ENCODE data around the gene NMT1.

NMT1 gene

GRCh38 chr17:45086391-45086790 lies 25.3 kb downstream of the NMT1 start:
- no peaks in the 10 kb centered on the region for H3K9me3 ChIP-seq (ENCODE audit: control insufficient read depth, insufficient read depth, low read length)
- no peak overlapping the region for H3K27ac ChIP-seq (ENCODE audit: low read length)
- H3K36me3 ChIP-seq (ENCODE audit: control insufficient read depth, insufficient read depth, low read length) = peaks cover 32% of the 10 kb centered on the region
- H3K4me3 ChIP-seq (ENCODE audit: low read length) = no peak overlapping the region
- no CpG with 5 or more reads among the region's 4 CpGs for WGBS (ENCODE audit: insufficient coverage, insufficient read length)
- peaks cover 2% of the 10 kb centered on the region; the same call in 1 of the 2 replicates for H3K4me1 ChIP-seq (ENCODE audit: control insufficient read depth, insufficient read depth, low read length)
- H3K27me3 ChIP-seq (ENCODE audit: control insufficient read depth, insufficient read depth, low read length) = no peaks in the 10 kb centered on the region
- DNase-seq (ENCODE audit: low read depth, low spot score) = no peak

- Histone ChIP-seq H3K27ac (ENCODE audit: low read length) (no peak overlapping the region), H3K4me1 (ENCODE audit: control insufficient read depth, insufficient read depth, low read length) (peaks cover 2% of the 10 kb centered on the region; the same call in 1 of the 2 replicates)
- WGBS (ENCODE audit: insufficient coverage, insufficient read length) = no CpG with 5 or more reads among the region's 6 CpGs
Observed at GRCh38 chr17:45086865-45087503, 25.9 kb downstream of the NMT1 start.

GRCh38 chr17:45087504-45087975 lies 26.4 kb downstream of the NMT1 start:
- H3K27ac ChIP-seq (ENCODE audit: low read length) = no peak overlapping the region
- H3K36me3 ChIP-seq (ENCODE audit: control insufficient read depth, insufficient read depth, low read length) = peaks cover 28% of the 10 kb centered on the region
- H3K4me1 ChIP-seq (ENCODE audit: control insufficient read depth, insufficient read depth, low read length) = peaks cover 2% of the 10 kb centered on the region; the same call in 1 of the 2 replicates
- H3K27me3 ChIP-seq (ENCODE audit: control insufficient read depth, insufficient read depth, low read length) = no peaks in the 10 kb centered on the region
- WGBS (ENCODE audit: insufficient coverage, insufficient read length) = no CpG with 5 or more reads among the region's 3 CpGs
- DNase-seq (ENCODE audit: low read depth, low spot score) = no peak
- H3K4me3 ChIP-seq (ENCODE audit: low read length) = no peak overlapping the region
- no peaks in the 10 kb centered on the region for H3K9me3 ChIP-seq (ENCODE audit: control insufficient read depth, insufficient read depth, low read length)

More at GRCh38 chr17:45086865-45087503, 25.9 kb downstream of the NMT1 start:
- H3K4me3 ChIP-seq (ENCODE audit: low read length) = no peak overlapping the region
- no peaks in the 10 kb centered on the region for H3K9me3 ChIP-seq (ENCODE audit: control insufficient read depth, insufficient read depth, low read length)
- no peak for DNase-seq (ENCODE audit: low read depth, low spot score)
- H3K36me3 ChIP-seq (ENCODE audit: control insufficient read depth, insufficient read depth, low read length) = peaks cover 28% of the 10 kb centered on the region
- no peaks in the 10 kb centered on the region for H3K27me3 ChIP-seq (ENCODE audit: control insufficient read depth, insufficient read depth, low read length)

DNA sequence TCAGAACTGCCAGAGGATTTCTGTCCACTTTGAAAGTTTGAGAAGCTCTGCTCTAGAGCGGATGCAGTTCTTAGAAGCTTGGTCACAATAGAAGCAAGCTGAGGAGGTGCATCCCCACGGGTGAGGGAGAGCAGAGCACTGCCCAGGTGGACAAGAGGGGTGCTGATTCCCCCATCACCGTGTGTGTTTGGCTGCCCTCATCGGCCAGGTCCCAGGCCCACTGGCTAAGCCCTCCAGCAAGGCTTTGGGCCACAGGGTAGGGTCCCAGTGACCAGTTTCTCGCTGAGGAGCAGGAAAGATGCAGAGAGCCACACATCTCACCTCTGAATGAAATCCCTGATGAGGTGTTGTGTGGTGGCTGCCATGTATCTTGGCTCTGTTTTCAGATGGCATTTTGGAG lies 26.9 kb downstream of the NMT1 start:
- peaks cover 29% of the 10 kb centered on the region for H3K36me3 ChIP-seq (ENCODE audit: control insufficient read depth, insufficient read depth, low read length)
- no peak overlapping the region for H3K27ac ChIP-seq (ENCODE audit: low read length)
- DNase-seq (ENCODE audit: low read depth, low spot score) = no peak

DNA sequence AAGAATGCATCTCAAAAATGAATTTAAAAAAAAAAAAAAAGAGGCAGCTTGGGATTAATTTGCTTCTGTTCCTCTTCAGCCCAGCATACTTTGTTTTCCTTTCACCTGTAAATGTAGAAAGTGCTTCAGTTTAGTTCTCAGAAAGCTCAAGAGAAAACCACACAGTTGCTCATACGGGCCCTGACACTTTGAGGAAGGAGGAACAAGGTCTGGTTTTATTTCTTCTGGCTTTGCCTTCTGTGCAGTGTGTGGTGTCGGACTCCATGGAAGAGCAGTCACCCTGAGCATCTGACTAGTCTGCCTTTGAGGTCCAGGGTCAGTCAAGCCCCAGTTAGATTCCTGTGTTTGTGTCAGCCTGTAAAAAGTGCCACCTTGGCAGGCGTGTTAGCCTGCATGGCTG lies 27.6 kb downstream of the NMT1 start:
- no peaks in the 10 kb centered on the region for H3K9me3 ChIP-seq (ENCODE audit: control insufficient read depth, insufficient read depth, low read length)
- no peak for DNase-seq (ENCODE audit: low read depth, low spot score)
- H3K4me1 ChIP-seq (ENCODE audit: control insufficient read depth, insufficient read depth, low read length) = peaks cover 2% of the 10 kb centered on the region; the same call in 1 of the 2 replicates
- WGBS (ENCODE audit: insufficient coverage, insufficient read length) = no CpG with 5 or more reads among the region's 3 CpGs
- H3K27me3 ChIP-seq (ENCODE audit: control insufficient read depth, insufficient read depth, low read length) = no peaks in the 10 kb centered on the region
- no peak overlapping the region for H3K27ac ChIP-seq (ENCODE audit: low read length)
- peaks cover 34% of the 10 kb centered on the region for H3K36me3 ChIP-seq (ENCODE audit: control insufficient read depth, insufficient read depth, low read length)
- no peak overlapping the region for H3K4me3 ChIP-seq (ENCODE audit: low read length)

More for the DNA sequence above, 26.9 kb downstream of the NMT1 start:
- WGBS (ENCODE audit: insufficient coverage, insufficient read length) = no CpG with 5 or more reads among the region's 5 CpGs
- no peaks in the 10 kb centered on the region for H3K27me3 ChIP-seq (ENCODE audit: control insufficient read depth, insufficient read depth, low read length)
- H3K9me3 ChIP-seq (ENCODE audit: control insufficient read depth, insufficient read depth, low read length) = no peaks in the 10 kb centered on the region
- no peak overlapping the region for H3K4me3 ChIP-seq (ENCODE audit: low read length)
- peaks cover 2% of the 10 kb centered on the region; the same call in 1 of the 2 replicates for H3K4me1 ChIP-seq (ENCODE audit: control insufficient read depth, insufficient read depth, low read length)

DNA sequence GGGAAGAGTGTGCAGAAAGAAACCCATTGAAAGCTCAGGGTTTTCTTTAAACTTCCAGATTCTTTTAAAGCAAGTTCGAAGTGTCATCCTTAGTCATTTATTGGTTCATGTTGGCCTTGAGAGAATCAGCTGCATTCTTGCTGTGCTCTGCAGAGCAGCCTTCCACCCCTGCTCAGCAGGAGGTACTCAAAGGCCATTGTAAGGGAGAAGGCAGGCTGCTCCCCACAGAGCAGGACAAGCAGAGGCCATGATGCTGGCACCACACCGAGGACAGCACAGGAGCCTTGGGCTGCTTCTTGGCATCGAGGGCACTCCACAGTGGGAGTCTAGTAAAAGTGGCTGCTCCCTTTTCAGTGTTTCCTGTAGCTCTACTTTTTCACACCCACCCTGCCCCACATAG lies 29.6 kb downstream of the NMT1 start:
- no CpG with 5 or more reads among the region's 3 CpGs for WGBS (ENCODE audit: insufficient coverage, insufficient read length)
- Histone ChIP-seq H3K4me3 (ENCODE audit: low read length) (no peak overlapping the region), H3K27me3 (ENCODE audit: control insufficient read depth, insufficient read depth, low read length) (no peaks in the 10 kb centered on the region), H3K4me1 (ENCODE audit: control insufficient read depth, insufficient read depth, low read length) (peaks cover 2% of the 10 kb centered on the region; the same call in 1 of the 2 replicates), H3K9me3 (ENCODE audit: control insufficient read depth, insufficient read depth, low read length) (no peaks in the 10 kb centered on the region), H3K27ac (ENCODE audit: low read length) (no peak overlapping the region), H3K36me3 (ENCODE audit: control insufficient read depth, insufficient read depth, low read length) (peaks cover 33% of the 10 kb centered on the region)
- DNase-seq (ENCODE audit: low read depth, low spot score) = no peak

DNA sequence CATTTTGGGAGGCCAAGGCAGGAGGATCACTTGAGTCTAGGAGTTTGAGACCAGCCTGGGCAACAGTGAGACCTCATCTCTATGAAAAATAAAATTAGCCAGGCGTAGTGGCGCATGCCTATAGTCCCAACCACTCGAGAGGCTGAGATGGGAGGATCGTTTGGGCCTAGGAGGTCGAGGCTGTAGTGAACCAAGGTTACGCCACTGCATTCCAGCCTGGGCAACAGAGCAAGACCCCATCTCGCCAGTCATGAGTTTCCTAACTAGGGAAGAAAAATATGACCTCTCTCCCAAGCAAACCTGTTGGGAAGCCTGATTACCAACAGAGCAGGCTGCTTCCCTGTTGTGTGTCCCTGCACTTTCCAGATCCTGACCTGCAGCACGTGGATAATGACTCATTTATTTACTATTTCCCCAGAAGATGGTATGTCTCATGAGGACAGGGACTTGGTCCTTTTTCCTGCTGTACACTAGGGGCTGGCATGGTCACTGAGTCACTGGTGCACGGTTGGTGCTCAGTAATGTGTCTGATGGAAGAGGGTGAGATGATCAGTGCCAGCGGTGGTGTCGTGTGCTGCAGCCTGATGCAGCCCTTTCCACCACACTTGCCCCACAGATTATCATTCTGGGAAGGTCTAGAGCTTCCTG lies 30.8 kb downstream of the NMT1 start:
- Histone ChIP-seq H3K4me1 (ENCODE audit: control insufficient read depth, insufficient read depth, low read length) (peaks cover 2% of the 10 kb centered on the region; the same call in 1 of the 2 replicates), H3K36me3 (ENCODE audit: control insufficient read depth, insufficient read depth, low read length) (peaks cover 36% of the 10 kb centered on the region), H3K9me3 (ENCODE audit: control insufficient read depth, insufficient read depth, low read length) (no peaks in the 10 kb centered on the region), H3K27me3 (ENCODE audit: control insufficient read depth, insufficient read depth, low read length) (no peaks in the 10 kb centered on the region), H3K27ac (ENCODE audit: low read length) (no peak overlapping the region), H3K4me3 (ENCODE audit: low read length) (no peak overlapping the region)
- DNase-seq (ENCODE audit: low read depth, low spot score) = no peak
- WGBS (ENCODE audit: insufficient coverage, insufficient read length) = no CpG with 5 or more reads among the region's 11 CpGs

- Histone ChIP-seq H3K4me3 (ENCODE audit: low read length) (no peak overlapping the region), H3K9me3 (ENCODE audit: control insufficient read depth, insufficient read depth, low read length) (no peaks in the 10 kb centered on the region), H3K27me3 (ENCODE audit: control insufficient read depth, insufficient read depth, low read length) (no peaks in the 10 kb centered on the region), H3K4me1 (ENCODE audit: control insufficient read depth, insufficient read depth, low read length) (peaks cover 2% of the 10 kb centered on the region; the same call in 1 of the 2 replicates), H3K36me3 (ENCODE audit: control insufficient read depth, insufficient read depth, low read length) (peaks cover 32% of the 10 kb centered on the region), H3K27ac (ENCODE audit: low read length) (no peak overlapping the region)
- no CpG with 5 or more reads among the region's 6 CpGs for WGBS (ENCODE audit: insufficient coverage, insufficient read length)
- no peak for DNase-seq (ENCODE audit: low read depth, low spot score)
Observed at GRCh38 chr17:45092911-45093430, 31.9 kb downstream of the NMT1 start.

DNA sequence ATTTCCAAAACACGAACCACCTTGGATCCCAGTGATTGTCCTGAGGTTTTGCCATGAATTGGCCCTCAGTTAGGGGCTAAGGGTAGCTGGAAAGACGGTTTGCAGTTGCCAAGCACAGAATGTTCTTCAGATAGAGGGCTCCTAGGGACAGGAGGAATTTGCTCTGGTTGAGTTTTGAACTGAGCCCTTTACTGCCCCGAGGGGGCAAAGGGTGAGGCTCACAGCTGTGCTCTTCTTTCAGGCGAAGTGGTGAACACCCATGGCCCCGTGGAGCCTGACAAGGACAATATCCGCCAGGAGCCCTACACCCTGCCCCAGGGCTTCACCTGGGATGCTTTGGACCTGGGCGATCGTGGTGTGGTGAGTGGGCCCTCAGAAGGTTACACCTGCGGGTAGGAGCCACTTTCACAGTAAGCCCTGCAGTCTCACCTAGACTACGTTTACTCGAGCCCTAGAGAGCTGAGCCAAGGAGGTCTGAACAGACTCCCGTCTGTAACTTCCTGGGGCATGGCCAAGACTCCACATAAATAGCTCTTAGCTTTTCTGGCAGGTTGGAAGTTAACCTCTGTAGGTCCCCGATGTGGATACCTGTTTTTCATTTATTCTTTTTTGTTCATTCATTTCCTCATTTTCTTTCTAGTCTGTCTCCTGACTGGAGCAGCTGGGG lies 32.5 kb downstream of the NMT1 start:
- H3K4me3 ChIP-seq (ENCODE audit: low read length) = no peak overlapping the region
- no peak overlapping the region for H3K27ac ChIP-seq (ENCODE audit: low read length)

DNA sequence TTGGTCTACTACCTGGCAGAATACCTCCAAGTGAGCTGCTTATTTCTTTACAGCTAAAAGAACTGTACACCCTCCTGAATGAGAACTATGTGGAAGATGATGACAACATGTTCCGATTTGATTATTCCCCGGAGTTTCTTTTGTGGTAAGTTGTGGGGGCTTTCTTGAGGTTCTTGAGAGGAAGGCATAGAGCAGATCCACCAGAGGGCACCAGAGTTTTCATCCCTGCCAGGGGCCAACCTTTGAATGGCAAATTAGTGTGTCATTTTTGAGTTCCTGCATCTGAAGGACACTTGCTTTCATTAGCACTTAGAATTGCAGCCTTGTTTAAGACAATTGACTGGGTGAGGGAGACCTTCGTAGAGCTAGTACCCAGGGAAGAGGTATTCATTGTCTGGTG lies 35.0 kb downstream of the NMT1 start:
- H3K27ac ChIP-seq (ENCODE audit: low read length) = no peak overlapping the region
- H3K4me1 ChIP-seq (ENCODE audit: control insufficient read depth, insufficient read depth, low read length) = peaks cover under 1% of the 10 kb centered on the region; the same call in 1 of the 2 replicates
- no peaks in the 10 kb centered on the region for H3K9me3 ChIP-seq (ENCODE audit: control insufficient read depth, insufficient read depth, low read length)
- no peak for DNase-seq (ENCODE audit: low read depth, low spot score)
- peaks cover 33% of the 10 kb centered on the region; the same call in 1 of the 2 replicates for H3K36me3 ChIP-seq (ENCODE audit: control insufficient read depth, insufficient read depth, low read length)
- WGBS (ENCODE audit: insufficient coverage, insufficient read length) = no CpG with 5 or more reads among the region's 3 CpGs
- no peak overlapping the region for H3K4me3 ChIP-seq (ENCODE audit: low read length)
- no peaks in the 10 kb centered on the region for H3K27me3 ChIP-seq (ENCODE audit: control insufficient read depth, insufficient read depth, low read length)

More for the DNA sequence above, 32.5 kb downstream of the NMT1 start:
- no peak for DNase-seq (ENCODE audit: low read depth, low spot score)
- Histone ChIP-seq H3K9me3 (ENCODE audit: control insufficient read depth, insufficient read depth, low read length) (no peaks in the 10 kb centered on the region), H3K27me3 (ENCODE audit: control insufficient read depth, insufficient read depth, low read length) (no peaks in the 10 kb centered on the region), H3K4me1 (ENCODE audit: control insufficient read depth, insufficient read depth, low read length) (peaks cover 2% of the 10 kb centered on the region; the same call in 1 of the 2 replicates), H3K36me3 (ENCODE audit: control insufficient read depth, insufficient read depth, low read length) (peaks cover 37% of the 10 kb centered on the region; the same call in 1 of the 2 replicates)
- WGBS (ENCODE audit: insufficient coverage, insufficient read length) = no CpG with 5 or more reads among the region's 13 CpGs
